SU-DHL-6 (cell line): Measurements from ENCODE around the gene ADAM19.

Experiments
- H2AFZ ChIP-seq: fragments of 200-600 bp; sonication (generic); 2 replicates; pipeline ENCODE4 v1.6.1; 2014; ENCODE audit warnings: low read depth, mild to moderate bottlenecking, moderate library complexity, mixed read lengths, antibody characterized with exemption, low read length; ENCODE audit not compliant: severe bottlenecking
- H3F3A ChIP-seq: fragments of 200-600 bp; shearing (Covaris generic); 2 replicates; pipeline ENCODE4 v1.6.0; 2016; ENCODE audit warnings: antibody characterized with exemption, mild to moderate bottlenecking; ENCODE audit not compliant: insufficient read depth
- H3K27ac ChIP-seq: fragments of 200-600 bp; sonication (generic); 2 replicates; pipeline ENCODE4 v1.5.1; 2016; ENCODE audit warnings: low read depth, mild to moderate bottlenecking, low read length, moderate library complexity, mixed read lengths
- H3K27me3 ChIP-seq: fragments of 200-600 bp; sonication (generic), shearing (Covaris generic); 2 replicates; pipeline ENCODE4 v1.6.0; 2014; ENCODE audit warnings: mild to moderate bottlenecking, low read length
- H3K36me3 ChIP-seq: fragments of 200-600 bp; sonication (generic); 2 replicates; pipeline ENCODE4 v1.6.1; 2014; ENCODE audit warnings: mild to moderate bottlenecking, low read length, mixed read lengths
- H3K4me2 ChIP-seq: fragments of 300-600, 200-600 bp; shearing (Covaris generic), sonication (generic); 2 replicates; pipeline ENCODE4 v1.6.0; 2014; ENCODE audit warnings: low read length, low read depth, mild to moderate bottlenecking; ENCODE audit not compliant: poor library complexity, severe bottlenecking
- H3K4me3 ChIP-seq: fragments of 200-600 bp; sonication (generic); 2 replicates; pipeline ENCODE4 v1.5.1; 2014; ENCODE audit warnings: antibody characterized with exemption, low read length, mild to moderate bottlenecking, mixed read lengths; ENCODE audit not compliant: insufficient read depth, poor library complexity, severe bottlenecking
- H3K79me2 ChIP-seq: fragments of 200-600 bp; sonication (generic); 2 replicates; pipeline ENCODE4 v1.6.1; 2014; ENCODE audit warnings: mild to moderate bottlenecking, low read length, moderate library complexity; ENCODE audit not compliant: insufficient read depth
- H3K9ac ChIP-seq: fragments of 200-600 bp; sonication (generic); 2 replicates; pipeline ENCODE4 v1.7.0; 2014; ENCODE audit warnings: mild to moderate bottlenecking, low read length
- H3K9me2 ChIP-seq: fragments of 200-600 bp; sonication (generic); replicated peaks from 2 replicates; pipeline ENCODE4 v1.6.1; 2014; ENCODE audit warnings: low read length; ENCODE audit not compliant: insufficient read depth
- H3K9me3 ChIP-seq: fragments of 200-600 bp; sonication (generic); 2 replicates; pipeline ENCODE4 v1.6.1; 2014; ENCODE audit warnings: low read length, mixed read lengths; ENCODE audit not compliant: insufficient read depth
- H4K20me1 ChIP-seq: fragments of 200-600 bp; sonication (generic); 2 replicates; pipeline ENCODE4 v1.6.1; 2014; ENCODE audit warnings: low read depth, mild to moderate bottlenecking, antibody characterized with exemption, low read length, moderate library complexity, mixed read lengths
- CTCF ChIP-seq: fragments of 200-600 bp; sonication (generic); IDR thresholded peaks from one replicate; pipeline ENCODE4 v1.5.1; 2017; ENCODE audit warnings: antibody characterized with exemption, mild to moderate bottlenecking, low read length, moderate library complexity; ENCODE audit not compliant: insufficient read depth, poor library complexity, severe bottlenecking
- EZH2phosphoT487 ChIP-seq: fragments of 200-600 bp; sonication (generic), shearing (Covaris generic); conservative IDR thresholded peaks from 2 replicates; pipeline ENCODE4 v1.6.1; 2018; ENCODE audit warnings: mild to moderate bottlenecking, antibody characterized with exemption, low read length, moderate library complexity, mixed read lengths

ADAM19 gene

GRCh38 chr5:157451806-157452205, 123.8 kb downstream of the ADAM19 start:
- Histone ChIP-seq H3K9me3 (no peaks in the 10 kb centered on the region), H4K20me1 (no peaks in the 10 kb centered on the region), H2AFZ (no peak overlapping the region), H3K27ac (no peak overlapping the region), H3K79me2 (no peaks in the 10 kb centered on the region), H3K4me3 (no peak overlapping the region), H3K4me2 (no peak overlapping the region), H3K36me3 (no peaks in the 10 kb centered on the region), H3K27me3 (no peaks in the 10 kb centered on the region), H3F3A (no peaks in the 10 kb centered on the region; the same call in 1 of the 2 replicates), H3K9me2 (no peaks in the 10 kb centered on the region), H3K9ac (no peak overlapping the region)
- TF ChIP-seq EZH2phosphoT487 (no peak), CTCF (no peak)

- Histone ChIP-seq H3K27ac (no peak overlapping the region), H3K9me3 (no peaks in the 10 kb centered on the region), H3K79me2 (no peaks in the 10 kb centered on the region), H3K9ac (no peak overlapping the region), H4K20me1 (no peaks in the 10 kb centered on the region), H3K27me3 (no peaks in the 10 kb centered on the region), H3K36me3 (no peaks in the 10 kb centered on the region), H3K9me2 (no peaks in the 10 kb centered on the region), H3K4me2 (no peak overlapping the region), H3K4me3 (no peak overlapping the region), H2AFZ (peak overlapping the region; percentile 17), H3F3A (no peaks in the 10 kb centered on the region)
- no peak for TF ChIP-seq EZH2phosphoT487
- no peak for TF ChIP-seq CTCF
These were observed 125.6 kb downstream of the ADAM19 start for GRCh38 chr5:157450024-157450423.

GRCh38 chr5:157449011-157449723, 126.4 kb downstream of the ADAM19 start:
- Histone ChIP-seq H3K36me3 (no peaks in the 10 kb centered on the region), H3K4me3 (no peak overlapping the region), H3K4me2 (no peak overlapping the region), H3K27me3 (no peaks in the 10 kb centered on the region), H3K9ac (no peak overlapping the region), H3F3A (no peaks in the 10 kb centered on the region), H4K20me1 (no peaks in the 10 kb centered on the region), H3K9me3 (no peaks in the 10 kb centered on the region), H2AFZ (peak overlapping the region; percentile 17), H3K9me2 (no peaks in the 10 kb centered on the region), H3K27ac (no peak overlapping the region), H3K79me2 (no peaks in the 10 kb centered on the region)
- TF ChIP-seq CTCF: no peak
- TF ChIP-seq EZH2phosphoT487: no peak
